NCI-H524 (cell line): Measurements from ENCODE around the gene PTP4A2.
"Not testable (repeated sequence)": the region's sequence is repeated elsewhere in the genome, so short reads cannot be mapped to it uniquely, and the experiment has no call there.

Source experiments
- DNase-seq, 2 experiments: peaks; one replicate each; lab custom pipeline; 2025; lab: John Stamatoyannopoulos, UW

Gene PTP4A2

GRCh38 chr1:31949862-31950261, 11.7 kb upstream of the PTP4A2 start:
- no peak for DNase-seq

DNA sequence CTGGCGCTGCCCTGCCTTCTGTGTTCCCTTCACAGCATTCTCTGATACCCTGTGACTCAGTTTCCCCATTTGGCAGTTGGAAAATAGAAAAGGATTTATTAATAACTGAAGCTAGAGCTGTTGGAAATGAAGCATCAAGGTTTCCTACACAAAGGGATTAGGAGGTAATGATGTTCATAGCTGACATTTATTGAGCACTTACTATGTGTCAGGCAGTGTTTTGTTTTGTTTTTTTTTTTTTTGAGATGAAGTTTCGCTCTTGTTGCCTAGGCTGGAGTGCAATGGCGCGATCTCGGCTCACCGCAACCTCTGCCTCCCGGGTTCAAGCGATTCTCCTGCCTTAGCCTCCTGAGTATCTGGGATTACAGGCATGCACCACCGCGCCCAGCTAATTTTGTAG, 7.5 kb upstream of the PTP4A2 start:
- not testable (repeated sequence) for DNase-seq

- DNase-seq: peak in 1 of 2 experiments; percentile 40
These were observed 6.3 kb upstream of the PTP4A2 start for GRCh38 chr1:31944205-31945089.

GRCh38 chr1:31943546-31944184, 5.5 kb upstream of the PTP4A2 start:
- DNase-seq: no peak

DNA sequence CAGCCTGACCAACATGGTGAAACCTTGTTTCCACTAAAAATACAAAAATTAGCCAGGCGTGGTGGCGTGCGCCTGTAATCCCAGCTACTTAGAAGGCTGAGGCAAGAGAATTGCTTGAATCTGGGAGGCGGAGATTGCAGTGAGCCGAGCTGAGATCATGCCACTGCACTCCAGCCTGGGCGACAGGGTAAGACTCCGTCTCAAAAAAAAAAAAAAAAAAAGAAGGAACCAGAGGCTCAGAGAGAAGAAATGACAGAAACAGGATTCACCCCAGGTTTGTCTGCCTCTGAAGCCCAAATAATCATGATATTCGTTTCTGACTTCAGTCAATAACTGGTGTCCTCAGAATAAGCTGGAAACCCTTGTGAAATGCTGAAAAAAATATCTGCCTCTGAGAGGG, 3.9 kb upstream of the PTP4A2 start:
- not testable (repeated sequence) for DNase-seq

- DNase-seq: peak; percentile 34 to 58
These were observed 1.5 kb upstream of the PTP4A2 start for GRCh38 chr1:31939484-31940329.

- peak; percentile 15 to 46 for DNase-seq
These were observed 626 bp downstream of the PTP4A2 start for GRCh38 chr1:31937300-31938183.

- no peak for DNase-seq
These were observed 1.2 kb downstream of the PTP4A2 start for GRCh38 chr1:31936981-31937299.

DNA sequence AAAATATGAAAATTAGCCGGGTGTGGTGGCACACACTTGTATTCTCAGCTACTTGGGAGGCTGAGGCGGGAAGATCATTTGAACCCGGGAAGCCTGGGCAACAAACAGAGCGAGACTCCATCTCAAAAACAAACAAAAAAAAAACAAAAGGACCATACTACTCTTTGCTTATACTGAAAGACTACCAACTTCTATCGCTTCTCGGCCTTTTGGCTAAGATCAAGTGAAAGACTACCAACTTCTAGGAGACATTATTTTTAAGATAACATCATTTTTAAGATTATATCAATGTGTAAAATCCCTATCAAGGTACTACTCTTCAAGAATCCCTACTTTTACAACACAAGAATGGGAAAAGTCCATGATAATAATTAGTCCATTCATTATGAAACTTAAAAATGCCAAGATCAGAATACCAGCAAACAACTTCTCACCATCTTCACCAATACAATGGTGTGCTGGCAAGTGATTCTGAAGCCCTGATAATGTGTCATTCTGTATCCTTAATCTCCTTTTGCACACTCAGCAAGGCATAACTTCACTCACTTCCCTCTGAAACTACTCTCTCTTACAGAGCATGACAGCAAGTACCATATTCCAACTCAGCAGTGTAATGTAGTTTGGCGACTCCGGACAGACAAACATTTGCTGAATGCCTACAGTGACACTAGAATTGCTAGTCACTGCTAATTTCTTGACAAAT, 1.7 kb downstream of the PTP4A2 start:
- no peak for DNase-seq

- peak in 1 of 2 experiments; percentile 41 for DNase-seq
These were observed 3.2 kb downstream of the PTP4A2 start for GRCh38 chr1:31934706-31935629.

- DNase-seq: no peak
These were observed 5.5 kb downstream of the PTP4A2 start for GRCh38 chr1:31932491-31933316.

DNA sequence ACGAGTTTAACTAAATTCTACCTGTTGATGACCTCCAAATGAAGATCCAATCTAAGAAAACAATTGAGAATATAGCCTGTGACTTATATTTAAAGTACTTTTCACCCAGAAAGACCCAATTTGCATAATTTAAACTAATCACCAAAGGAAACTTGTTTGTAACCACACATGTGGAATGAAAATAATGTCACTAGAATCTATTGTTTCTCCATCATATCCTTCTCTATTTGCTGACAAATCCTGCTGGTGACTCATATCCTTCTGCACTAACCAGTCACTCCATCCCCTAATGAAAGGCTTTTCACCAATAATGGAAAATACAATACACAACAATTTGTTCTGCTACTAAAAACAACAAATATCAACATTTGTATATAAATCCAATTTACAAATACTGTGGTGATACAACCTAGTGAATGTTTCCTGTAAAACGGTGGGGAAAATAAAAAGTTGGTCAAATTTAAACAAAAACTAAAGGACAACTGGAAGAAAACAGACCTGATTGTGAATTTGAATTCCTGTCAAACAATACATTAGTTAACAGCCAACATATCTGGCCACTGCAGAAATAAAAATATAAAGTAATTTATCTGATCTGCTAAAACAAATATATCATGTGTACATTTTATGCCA, 6.5 kb downstream of the PTP4A2 start:
- no peak for DNase-seq

GRCh38 chr1:31930836-31931592, 7.2 kb downstream of the PTP4A2 start:
- no peak for DNase-seq

DNA sequence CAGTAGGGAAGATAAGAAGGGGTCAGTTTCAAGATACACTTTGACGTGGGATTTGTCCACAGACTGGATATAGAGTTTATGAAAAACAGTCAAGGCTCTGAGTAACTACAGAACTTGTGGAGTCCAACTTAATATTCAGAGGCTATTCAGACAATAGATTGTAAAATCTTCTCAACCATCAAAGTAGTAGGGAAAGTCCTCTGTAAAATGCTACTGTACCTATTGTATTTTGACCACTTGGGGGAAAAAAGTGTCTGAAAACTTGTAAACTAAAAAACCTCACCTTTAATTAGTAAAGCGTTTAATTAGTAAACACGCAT, 10.5 kb downstream of the PTP4A2 start:
- DNase-seq: no peak

DNA sequence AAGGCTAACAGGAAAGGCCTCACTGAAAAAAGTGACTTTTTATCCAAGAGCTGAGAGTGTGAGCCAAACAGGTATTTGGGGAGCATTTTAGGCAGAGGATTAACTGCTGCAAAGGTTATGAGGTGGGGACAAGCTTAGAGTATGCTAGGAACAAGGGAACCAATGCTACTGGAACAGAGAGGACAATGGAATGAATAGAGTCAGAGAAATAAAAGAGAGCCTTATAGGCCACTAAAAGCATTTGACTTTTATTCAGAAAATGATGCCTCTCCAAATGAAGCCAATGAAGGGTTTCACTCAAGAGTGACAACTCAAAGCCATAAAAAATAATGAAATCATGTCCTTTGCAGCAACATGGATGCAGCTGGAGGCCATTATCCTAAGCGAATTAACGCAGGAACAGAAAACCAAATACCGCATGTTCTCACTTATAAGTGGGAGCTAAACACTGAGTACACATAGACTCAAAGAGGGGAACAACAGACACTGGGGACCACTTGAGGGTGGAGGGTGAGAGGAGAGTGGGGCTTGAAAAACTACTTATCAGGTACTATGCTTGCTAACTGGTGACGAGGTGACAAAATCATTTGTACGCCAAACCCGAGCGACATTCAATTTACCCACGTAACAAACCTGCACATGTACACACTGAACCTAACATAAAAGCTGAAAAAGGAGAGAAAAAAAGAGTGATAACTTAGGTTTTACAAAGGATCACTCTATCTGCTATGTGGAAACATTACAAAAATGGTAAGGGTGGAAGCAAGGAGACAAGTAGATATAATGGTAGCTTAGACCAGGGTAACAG, 11.1 kb downstream of the PTP4A2 start:
- no peak for DNase-seq

GRCh38 chr1:31926252-31926651, 11.9 kb downstream of the PTP4A2 start:
- no peak for DNase-seq

DNA sequence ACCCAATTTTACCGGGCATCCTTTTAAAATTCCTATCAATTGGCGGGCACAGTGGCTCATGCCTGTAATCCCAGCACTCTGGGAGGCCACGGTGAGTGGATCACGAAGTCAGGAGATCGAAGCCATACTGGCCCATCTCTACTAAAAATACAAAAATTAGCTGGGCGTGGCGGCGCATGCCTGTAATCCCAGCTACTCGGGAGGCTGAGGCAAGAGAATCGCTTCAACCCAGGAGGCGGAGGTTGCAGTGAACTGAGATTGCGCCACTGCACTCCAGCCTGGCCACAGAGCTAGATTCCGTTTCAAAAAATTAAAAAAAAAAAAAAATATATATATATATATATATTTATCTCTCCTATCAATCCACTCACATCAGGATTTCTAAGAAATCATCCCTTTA, 12.3 kb downstream of the PTP4A2 start:
- DNase-seq: not testable (repeated sequence)
